Upper lobe of left lung (tissue), 6 donors: ENCODE measurements around the gene RFT1. TPM values are rescaled to one million over a fixed set of nuclear protein-coding genes. Genes with fewer than 3 reads are reported as not detected.

Experiments used
- ATAC-seq, 2 donors: fragments of 200-7000 bp; cut with Tn5 transposase; one replicate each; pipeline ENCODE4 v1.9.1; 2022; ENCODE audit warnings: mild to moderate bottlenecking in 2 of 2, moderate library complexity in 2 of 2; ENCODE audit not compliant: low FRiP score in 2 of 2
- DNase-seq, 2 donors: peaks; one replicate each; pipeline ENCODE4 v3.0.0-alpha.2; 2019 to 2020
- H3K27ac ChIP-seq, 4 donors: fragments of 200-600 bp; sonication (generic); one replicate each; pipeline ENCODE4 v1.5.1; 2016 to 2019
- H3K27me3 ChIP-seq, 4 donors: fragments of 200-600 bp; sonication (generic); one replicate each; pipeline ENCODE4 v1.5.1; 2017 to 2019
- H3K36me3 ChIP-seq, 4 donors: fragments of 200-600 bp; sonication (generic); one replicate each; pipeline ENCODE4 v1.5.1; 2016 to 2019
- H3K4me1 ChIP-seq, 4 donors: fragments of 200-600 bp; sonication (generic); one replicate each; pipeline ENCODE4 v1.5.1; 2018 to 2019
- H3K4me3 ChIP-seq, 4 donors: fragments of 200-600 bp; sonication (generic); one replicate each; pipeline ENCODE4 v1.5.1; 2017 to 2019; ENCODE audit warnings: mild to moderate bottlenecking in 2 of 4, moderate library complexity in 1 of 4
- H3K9me3 ChIP-seq, 4 donors: fragments of 200-600 bp; sonication (generic); one replicate each; pipeline ENCODE4 v1.5.1; 2018 to 2019
- EP300 ChIP-seq, 4 donors: sonication (generic); formaldehyde crosslinking; IDR thresholded peaks; one replicate each; pipeline ENCODE4 v1.5.1; 2017; ENCODE audit warnings: antibody characterized with exemption in 4 of 4, control low read depth in 2 of 4
- POLR2A ChIP-seq, 4 donors: fragments of 450-650 bp; IDR thresholded peaks; one replicate each; pipeline ENCODE4 v1.5.1; 2016 to 2017; ENCODE audit warnings: antibody characterized with exemption in 4 of 4, mild to moderate bottlenecking in 2 of 4
- POLR2AphosphoS5 ChIP-seq, 2 donors: sonication (generic); formaldehyde crosslinking; IDR thresholded peaks; one replicate each; pipeline ENCODE4 v1.5.1; 2017; ENCODE audit warnings: antibody characterized with exemption in 2 of 2
- WGBS, 2 donors: methylation state at CpG; one replicate each; pipeline ENCODE4 v1.1.5; 2017 to 2018; 5-methylcytosine and 5-hydroxymethylcytosine counted together
- total RNA-seq, 6 donors: library from RNA; depleted of rRNA in 4 of 6; stranded (reverse); fragments of >200 nt in 4 of 6; gene quantifications; one replicate each; pipeline versions ENCODE4 v1.1.0 to v1.2.1, GENCODE V29; 2016 to 2021
- TF ChIP-seq, protein P1 (sequence below), 6 experiments: fragments of 450-650 bp in 4 of 6; fragments of 200-600 bp in 2 of 6; sonication (generic) in 2 of 6; IDR thresholded peaks; one replicate each; pipeline ENCODE4 v1.5.1; 2016 to 2019; ENCODE audit warnings: antibody characterized with exemption in 6 of 6
- donor health status: DM: no; HTN: no; CAD: no; lungs with moderate emphysema.
- donor health status: DM: no; HTN: yes; CAD: no; lungs with severe emphysema.

Gene RFT1
- total RNA-seq, 6 donors from 2014 or later, result 5.1 to 19.9 (median 12.8) TPM

DNA sequence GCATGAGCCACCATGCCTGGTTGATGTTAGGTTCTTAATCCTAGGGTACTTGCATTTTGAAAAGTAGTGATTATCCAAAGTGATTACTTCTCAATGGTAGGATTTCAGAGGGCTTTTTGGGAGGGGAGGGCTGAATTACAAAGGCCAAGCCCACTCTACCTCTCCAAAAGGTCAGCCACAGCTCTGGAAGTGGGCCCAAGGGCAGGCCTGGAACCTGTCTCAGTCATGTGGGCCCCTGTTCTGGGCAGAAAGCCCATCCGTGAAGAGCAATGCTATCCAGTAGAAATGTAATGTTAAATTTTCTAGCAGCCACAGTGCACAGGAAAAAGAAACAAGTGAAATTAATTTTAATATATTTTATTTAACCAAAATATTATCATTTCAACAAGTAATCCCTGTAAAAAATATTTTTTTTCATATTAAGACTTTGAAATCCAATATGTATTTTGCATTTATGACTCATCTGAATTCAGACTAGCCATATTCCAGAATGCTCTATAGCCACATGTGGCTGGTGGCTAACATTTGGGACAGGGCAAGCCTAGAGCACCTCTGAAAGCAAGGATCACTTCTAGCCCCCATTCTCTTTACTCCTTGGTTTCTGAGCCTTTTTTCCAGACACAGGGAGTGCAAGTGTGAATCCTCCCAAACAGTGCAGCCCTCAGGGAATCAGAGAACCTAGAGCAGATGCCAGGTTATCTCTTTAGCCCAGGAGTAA is 16.8 kb downstream of the RFT1 start:
- ATAC-seq (no peak), DNase-seq (no peak)
- H3K36me3 ChIP-seq, result peaks cover 0 to 32% (median 17%) of the 10 kb centered on the region in 4 donors
- peak overlapping the region in 1 of 4 donors; percentile 82 for H3K27ac ChIP-seq
- no peaks in the 10 kb centered on the region for H3K27me3 ChIP-seq
- H3K9me3 ChIP-seq, result no peaks in the 10 kb centered on the region
- 81 to 82% methylated on average over 1 of the region's 1 CpG for whole genome bisulfite sequencing, 2 donors
- H3K4me3 ChIP-seq, result no peak overlapping the region
- TF ChIP-seq, protein P1, sequence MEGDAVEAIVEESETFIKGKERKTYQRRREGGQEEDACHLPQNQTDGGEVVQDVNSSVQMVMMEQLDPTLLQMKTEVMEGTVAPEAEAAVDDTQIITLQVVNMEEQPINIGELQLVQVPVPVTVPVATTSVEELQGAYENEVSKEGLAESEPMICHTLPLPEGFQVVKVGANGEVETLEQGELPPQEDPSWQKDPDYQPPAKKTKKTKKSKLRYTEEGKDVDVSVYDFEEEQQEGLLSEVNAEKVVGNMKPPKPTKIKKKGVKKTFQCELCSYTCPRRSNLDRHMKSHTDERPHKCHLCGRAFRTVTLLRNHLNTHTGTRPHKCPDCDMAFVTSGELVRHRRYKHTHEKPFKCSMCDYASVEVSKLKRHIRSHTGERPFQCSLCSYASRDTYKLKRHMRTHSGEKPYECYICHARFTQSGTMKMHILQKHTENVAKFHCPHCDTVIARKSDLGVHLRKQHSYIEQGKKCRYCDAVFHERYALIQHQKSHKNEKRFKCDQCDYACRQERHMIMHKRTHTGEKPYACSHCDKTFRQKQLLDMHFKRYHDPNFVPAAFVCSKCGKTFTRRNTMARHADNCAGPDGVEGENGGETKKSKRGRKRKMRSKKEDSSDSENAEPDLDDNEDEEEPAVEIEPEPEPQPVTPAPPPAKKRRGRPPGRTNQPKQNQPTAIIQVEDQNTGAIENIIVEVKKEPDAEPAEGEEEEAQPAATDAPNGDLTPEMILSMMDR (IDR thresholded peaks at IDR 0.05), result no peak
- no peak for TF ChIP-seq POLR2AphosphoS5 (IDR thresholded peaks at IDR 0.05)
- no peak for TF ChIP-seq POLR2A (IDR thresholded peaks at IDR 0.05)
- TF ChIP-seq EP300 (IDR thresholded peaks at IDR 0.05), result no peak
- peaks cover 8 to 20% (median 9%) of the 10 kb centered on the region in 4 donors for H3K4me1 ChIP-seq

DNA sequence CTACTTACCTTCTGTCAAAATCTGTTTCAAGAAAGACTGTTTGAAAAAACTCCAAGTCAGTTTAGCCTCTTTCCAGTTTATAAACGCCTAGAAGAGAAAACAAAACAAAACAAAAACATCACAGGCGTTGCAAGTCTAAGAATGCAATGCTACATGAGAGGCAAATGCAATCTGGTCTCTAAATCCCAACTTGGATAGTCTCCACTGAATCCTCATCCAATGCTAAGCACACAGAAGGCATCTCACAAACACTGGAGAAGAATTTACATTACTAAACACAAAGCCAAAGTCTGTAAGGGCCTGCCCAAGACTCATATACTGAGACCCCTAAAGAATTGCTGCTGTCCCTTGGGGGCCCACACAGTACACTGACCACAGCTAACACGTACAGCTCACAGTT is 18.4 kb downstream of the RFT1 start:
- Histone ChIP-seq H3K27ac (no peak overlapping the region), H3K36me3 (peaks cover 0 to 22% (median 9%) of the 10 kb centered on the region in 4 donors), H3K27me3 (no peaks in the 10 kb centered on the region), H3K4me3 (no peak overlapping the region), H3K4me1 (peaks cover 8 to 20% (median 9%) of the 10 kb centered on the region in 4 donors), H3K9me3 (no peaks in the 10 kb centered on the region)
- TF ChIP-seq, protein P1 (IDR thresholded peaks at IDR 0.05), result no peak
- no peak for TF ChIP-seq EP300 (IDR thresholded peaks at IDR 0.05)
- no peak for TF ChIP-seq POLR2AphosphoS5 (IDR thresholded peaks at IDR 0.05)
- no peak for TF ChIP-seq POLR2A (IDR thresholded peaks at IDR 0.05)
- ATAC-seq, result no peak
- 89 to 95% methylated on average over 3 of the region's 3 CpGs for WGBS, 2 donors
- no peak for DNase-seq

DNA sequence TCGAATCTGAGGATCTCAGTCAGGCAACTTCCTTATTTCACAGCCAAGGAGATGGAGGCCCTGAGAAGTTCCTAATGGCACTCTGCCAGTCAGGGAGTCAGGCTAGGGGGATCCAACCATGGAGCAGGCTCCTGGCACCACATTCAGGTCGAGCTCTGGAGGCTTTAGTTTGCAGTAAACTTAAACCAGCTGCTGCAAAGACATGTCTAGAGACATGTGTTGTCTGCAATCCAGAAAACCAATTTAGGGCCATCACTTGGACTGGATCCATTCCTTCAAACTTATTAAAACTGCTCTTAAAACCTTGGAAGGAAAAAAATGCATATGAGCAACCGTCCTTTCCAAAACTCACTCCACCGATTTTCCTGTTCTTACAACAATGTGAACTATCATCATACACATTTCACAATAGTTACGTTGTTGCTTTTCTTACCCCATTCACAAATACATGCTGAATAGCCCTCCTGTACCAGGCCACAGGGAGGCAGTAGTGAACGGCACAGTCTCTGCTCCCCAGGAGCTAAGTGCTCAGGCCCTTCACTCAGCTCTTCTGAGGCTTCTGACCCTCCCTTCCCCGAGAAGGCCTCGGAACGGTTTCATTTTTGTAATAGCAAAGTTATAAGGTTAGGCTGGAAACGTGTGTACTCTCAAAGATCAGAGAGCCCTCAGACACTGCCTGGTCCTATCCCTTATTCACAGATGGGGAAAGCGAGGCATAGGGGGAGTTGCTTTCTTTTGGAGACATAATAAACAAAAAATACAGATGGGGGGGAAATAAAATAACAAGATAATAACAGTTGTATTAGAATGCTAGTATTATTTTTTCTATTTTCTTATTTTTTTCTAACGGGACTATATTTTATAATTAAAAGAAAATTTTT is 20.1 kb downstream of the RFT1 start:
- TF ChIP-seq POLR2A (IDR thresholded peaks at IDR 0.05), result no peak
- TF ChIP-seq, protein P1 (IDR thresholded peaks at IDR 0.05), result peak; percentile 37 to 82 (median 66)
- peak in 1 of 2 donors; percentile 38 for TF ChIP-seq POLR2AphosphoS5 (IDR thresholded peaks at IDR 0.05)
- no peak for TF ChIP-seq EP300 (IDR thresholded peaks at IDR 0.05)
- peaks cover 0 to 32% (median 9%) of the 10 kb centered on the region in 4 donors for H3K36me3 ChIP-seq
- H3K27me3 ChIP-seq, result no peaks in the 10 kb centered on the region
- peak in 1 of 2 donors; percentile 87 for DNase-seq
- H3K4me1 ChIP-seq, result peaks cover 8 to 20% (median 9%) of the 10 kb centered on the region in 4 donors
- H3K27ac ChIP-seq, result peak overlapping the region; percentile 10 to 67 (median 44)
- no peak overlapping the region for H3K4me3 ChIP-seq
- no peaks in the 10 kb centered on the region for H3K9me3 ChIP-seq
- peak; percentile 87 to 93 for ATAC-seq
- WGBS, 2 donors, result 43 to 45% methylated on average over 12 of the region's 12 CpGs

DNA sequence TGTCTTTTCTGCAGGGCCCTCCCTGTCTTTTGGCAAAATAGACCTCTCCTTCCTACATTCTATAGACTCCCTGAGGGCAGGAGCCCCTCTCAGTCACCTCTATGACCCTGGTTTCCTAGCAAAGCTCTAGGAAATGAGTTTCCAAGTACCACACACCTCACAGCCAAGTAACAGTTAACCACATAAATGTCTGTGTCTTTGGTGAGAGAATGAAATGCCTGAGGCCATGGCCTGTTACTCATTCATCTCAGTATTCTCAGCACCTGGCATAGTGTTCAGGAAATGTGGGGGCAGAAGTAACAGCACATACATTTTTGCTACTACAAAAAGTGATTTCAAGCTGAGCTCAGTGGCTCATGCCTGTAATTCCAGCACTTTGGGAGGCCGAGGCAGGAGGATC is 21.0 kb downstream of the RFT1 start:
- WGBS, 2 donors, result 75 to 100% methylated on average over 1 of the region's 1 CpG
- TF ChIP-seq POLR2A (IDR thresholded peaks at IDR 0.05) (no peak), EP300 (IDR thresholded peaks at IDR 0.05) (no peak), POLR2AphosphoS5 (IDR thresholded peaks at IDR 0.05) (no peak)
- TF ChIP-seq, protein P1 (IDR thresholded peaks at IDR 0.05), result no peak
- no peaks in the 10 kb centered on the region for H3K9me3 ChIP-seq
- DNase-seq, result no peak
- H3K4me3 ChIP-seq, result no peak overlapping the region
- peak overlapping the region in 1 of 4 donors; percentile 67 for H3K27ac ChIP-seq
- ATAC-seq, result no peak
- peaks cover 8 to 16% (median 9%) of the 10 kb centered on the region in 4 donors for H3K4me1 ChIP-seq
- H3K36me3 ChIP-seq, result peaks cover 0 to 41% (median 9%) of the 10 kb centered on the region in 4 donors
- no peaks in the 10 kb centered on the region for H3K27me3 ChIP-seq
